B cell (primary cell): ENCODE results near the gene MYLK4. TPM values are rescaled to one million over a fixed set of nuclear protein-coding genes. Genes with fewer than 3 reads are reported as not detected.

ENCODE experiments used
- ATAC-seq: fragments of 200-7000 bp; cut with Tn5 transposase; one replicate; pipeline ENCODE4 v1.10.0; 2021; ENCODE audit warnings: low read depth, mild to moderate bottlenecking, moderate number of reproducible peaks, moderate library complexity
- CTCF ChIA-PET: fragments of 350-600 bp; sonication (Branson Sonifier 250); formaldehyde crosslinking; loops from one replicate; lab custom pipeline; 2021; ENCODE audit warnings: antibody characterized with exemption, inconsistent platforms; lab: Charles Lee
- POLR2A ChIA-PET: fragments of 350-600 bp; sonication (Branson Sonifier 250); formaldehyde crosslinking; loops from one replicate; lab custom pipeline; 2021; ENCODE audit warnings: antibody characterized with exemption; lab: Charles Lee
- DNase-seq: peaks from one replicate; pipeline ENCODE4 v3.0.0; 2013
- H2AFZ ChIP-seq: 2 replicates; pipeline ENCODE4 v1.6.1; 2012; ENCODE audit warnings: mild to moderate bottlenecking, low read depth, low read length; ENCODE audit not compliant: insufficient read depth, poor library complexity, severe bottlenecking
- H3K27ac ChIP-seq, 2 donors: 1 replicate in 1 of 2; 2 replicates in 1 of 2; pipeline ENCODE4 v1.5.1; 2012 to 2013; ENCODE audit warnings: low read length in 2 of 2, mild to moderate bottlenecking in 2 of 2, moderate library complexity in 1 of 2
- H3K27me3 ChIP-seq, 4 experiments: fragments of 200-600 bp in 1 of 4; sonication (generic) in 1 of 4; replicated peaks in 1 of 4; 1 replicate in 2 of 4; 2 replicates in 2 of 4; pipeline versions ENCODE4 v1.6.1 to v1.7.0; 2013 to 2016; ENCODE audit warnings: low read length in 3 of 4, mild to moderate bottlenecking in 2 of 4, mixed read lengths in 1 of 4, moderate library complexity in 1 of 4; ENCODE audit not compliant: insufficient read depth in 4 of 4, control insufficient read depth in 3 of 4; ENCODE audit errors: control extremely low read depth in 1 of 4
- H3K36me3 ChIP-seq, 2 experiments: replicated peaks in 1 of 2; 1 replicate in 1 of 2; 2 replicates in 1 of 2; pipeline versions ENCODE4 v1.6.1 to v1.7.1; 2013; ENCODE audit warnings: low read length in 1 of 2; ENCODE audit not compliant: insufficient read depth in 2 of 2, control insufficient read depth in 1 of 2; ENCODE audit errors: control extremely low read depth in 1 of 2, extremely low read depth in 1 of 2
- H3K4me1 ChIP-seq, 2 donors: fragments of 200-600 bp in 1 of 2; sonication (generic) in 1 of 2; 1 replicate in 1 of 2; 2 replicates in 1 of 2; pipeline versions ENCODE4 v1.5.1 to v1.6.1; 2013 to 2017; ENCODE audit warnings: low read length in 2 of 2; ENCODE audit not compliant: control insufficient read depth in 2 of 2, insufficient read depth in 2 of 2
- H3K4me2 ChIP-seq: replicated peaks from 2 replicates; pipeline ENCODE3; 2012; ENCODE audit warnings: mild to moderate bottlenecking, low read depth, low read length; ENCODE audit not compliant: poor library complexity, severe bottlenecking
- H3K4me3 ChIP-seq, 5 experiments: fragments of 200-600 bp in 1 of 5; sonication (generic) in 1 of 5; 1 replicate in 3 of 5; 2 replicates in 2 of 5; pipeline versions ENCODE4 v1.5.1 to v1.7.0; 2011 to 2016; ENCODE audit warnings: low read length in 4 of 5, mild to moderate bottlenecking in 4 of 5, low read depth in 2 of 5, control low read depth in 1 of 5, moderate library complexity in 1 of 5; ENCODE audit not compliant: insufficient read depth in 1 of 5; ENCODE audit errors: control extremely low read depth in 1 of 5, extremely low read depth in 1 of 5
- H3K79me2 ChIP-seq: fragments of 200-600 bp; sonication (generic); one replicate; pipeline ENCODE4 v1.6.0; 2016; ENCODE audit warnings: low read length; ENCODE audit not compliant: control insufficient read depth, insufficient read depth
- H3K9ac ChIP-seq: fragments of 200-600 bp; sonication (generic); 2 replicates; pipeline ENCODE4 v1.6.1; 2017; ENCODE audit warnings: mild to moderate bottlenecking, low read length, moderate library complexity
- H3K9me3 ChIP-seq, 3 donors: one replicate each; pipeline versions ENCODE4 v1.6.1 to v1.7.1; 2013; ENCODE audit warnings: low read length in 2 of 3; ENCODE audit not compliant: control insufficient read depth in 2 of 3, insufficient read depth in 1 of 3; ENCODE audit errors: control extremely low read depth in 1 of 3
- H4K20me1 ChIP-seq: 2 replicates; pipeline ENCODE4 v1.6.0; 2012; ENCODE audit warnings: mild to moderate bottlenecking, low read length; ENCODE audit not compliant: insufficient read depth, control insufficient read depth, poor library complexity, severe bottlenecking
- H3K27ac Mint-ChIP-seq: one replicate; pipeline ENCODE4 v1.8.0; 2021; ENCODE audit warnings: mixed read lengths
- H3K27me3 Mint-ChIP-seq: one replicate; pipeline ENCODE4 v1.8.0; 2021; ENCODE audit warnings: mixed read lengths
- H3K4me1 Mint-ChIP-seq: one replicate; pipeline ENCODE4 v1.8.0; 2021; ENCODE audit warnings: mixed read lengths
- H3K4me3 Mint-ChIP-seq: one replicate; pipeline ENCODE4 v1.8.0; 2021; ENCODE audit warnings: mixed read lengths
- H3K9me3 Mint-ChIP-seq: one replicate; pipeline ENCODE4 v1.8.0; 2022; ENCODE audit warnings: mixed read lengths; ENCODE audit not compliant: insufficient read depth
- EZH2 ChIP-seq: IDR thresholded peaks from 2 replicates; pipeline ENCODE4 v1.6.1; 2012; ENCODE audit warnings: borderline replicate concordance, low read depth, mild to moderate bottlenecking, moderate library complexity, low read length; ENCODE audit not compliant: insufficient read depth, poor library complexity, severe bottlenecking
- WGBS: methylation state at CpG from one replicate; pipeline ENCODE4 v1.1.5; 2013; ENCODE audit warnings: missing lambda C conversion rate; ENCODE audit not compliant: insufficient coverage; 5-methylcytosine and 5-hydroxymethylcytosine counted together
- intact Hi-C: fragments of 100-400 bp; cut with micrococcal nuclease; formaldehyde crosslinking; loops from one replicate; pipeline ENCODE4 v1.10.0; 2022
- polyA plus RNA-seq: library from polyadenylated mRNA; depleted of rRNA; stranded (reverse); fragments of >200 nt; gene quantifications from 2 replicates; pipeline ENCODE4 v1.2.3, GENCODE V29; 2012
- total RNA-seq, 2 donors: library from RNA; stranded (reverse); fragments of 120-200 nt in 1 of 2; gene quantifications; 1 replicate in 1 of 2; 2 replicates in 1 of 2; pipeline versions ENCODE4 v1.2.3 to v1.2.4, GENCODE V29; 2013 to 2022
- TF ChIP-seq, protein P1 (sequence below): fragments of 200-600 bp; IDR thresholded peaks from one replicate; pipeline ENCODE4 v1.8.0; 2022; ENCODE audit warnings: antibody characterized with exemption, mild to moderate bottlenecking

Gene MYLK4
- total and polyA plus RNA-seq, 2 donors (not counting 1 experiment from before 2014, with no cell fraction given): 0.51 to 1.2 TPM

DNA sequence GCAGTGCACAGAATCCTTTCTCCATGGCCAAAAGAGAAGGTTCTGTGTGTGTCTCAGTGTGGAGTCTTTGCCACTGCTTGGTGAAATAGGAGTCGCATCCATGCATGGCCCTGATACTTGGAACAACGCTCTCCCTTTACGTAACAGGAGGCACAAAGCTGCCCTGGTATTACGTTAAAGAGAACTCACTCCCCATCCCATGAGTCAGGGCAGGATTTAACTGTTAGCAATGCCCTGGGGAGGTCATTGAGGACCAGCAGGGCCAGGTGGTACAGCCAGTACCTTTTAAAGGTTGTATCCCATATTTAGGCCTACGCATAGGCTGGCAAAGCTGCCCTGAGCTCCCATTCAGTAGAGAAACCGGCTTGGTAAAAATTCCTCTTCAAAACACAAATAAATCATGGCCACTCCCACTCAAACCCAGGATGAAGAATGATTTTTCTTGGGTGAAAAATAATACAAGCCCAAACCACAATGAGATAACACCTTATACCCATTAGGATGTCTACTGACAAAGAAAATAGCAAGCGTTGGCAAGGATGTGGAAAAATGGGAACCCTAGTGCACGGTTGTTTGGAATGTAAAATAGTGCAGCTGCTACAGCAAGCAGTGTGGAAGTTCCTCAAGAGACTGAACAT is 37.1 kb downstream of the MYLK4 start:
- no peak overlapping the region for H3K4me3 Mint-ChIP-seq
- no peak overlapping the region for H3K27ac ChIP-seq
- DNase-seq (no peak), ATAC-seq (no peak)
- H3K27me3 ChIP-seq: no peaks in the 10 kb centered on the region
- H3K9me3 Mint-ChIP-seq: peaks cover 8% of the 10 kb centered on the region
- 100% methylated on average over 4 of the region's 8 CpGs for WGBS
- H3K79me2 ChIP-seq: no peaks in the 10 kb centered on the region
- ChIA-PET POLR2A (no interaction called here), CTCF (no interaction called here)
- H3K4me1 ChIP-seq: no peaks in the 10 kb centered on the region
- intact Hi-C loops: no loop called here
- H3K4me1 Mint-ChIP-seq: peaks cover under 1% of the 10 kb centered on the region
- no peak overlapping the region for H3K4me3 ChIP-seq
- H3K36me3 ChIP-seq: no peaks in the 10 kb centered on the region
- H4K20me1 ChIP-seq: no peaks in the 10 kb centered on the region
- H3K4me2 ChIP-seq: no peak overlapping the region
- H3K27ac Mint-ChIP-seq: no peak overlapping the region
- peaks cover 0 to 4% (median 0%) of the 10 kb centered on the region in 3 donors for H3K9me3 ChIP-seq
- no peak for TF ChIP-seq EZH2
- TF ChIP-seq, protein P1, sequence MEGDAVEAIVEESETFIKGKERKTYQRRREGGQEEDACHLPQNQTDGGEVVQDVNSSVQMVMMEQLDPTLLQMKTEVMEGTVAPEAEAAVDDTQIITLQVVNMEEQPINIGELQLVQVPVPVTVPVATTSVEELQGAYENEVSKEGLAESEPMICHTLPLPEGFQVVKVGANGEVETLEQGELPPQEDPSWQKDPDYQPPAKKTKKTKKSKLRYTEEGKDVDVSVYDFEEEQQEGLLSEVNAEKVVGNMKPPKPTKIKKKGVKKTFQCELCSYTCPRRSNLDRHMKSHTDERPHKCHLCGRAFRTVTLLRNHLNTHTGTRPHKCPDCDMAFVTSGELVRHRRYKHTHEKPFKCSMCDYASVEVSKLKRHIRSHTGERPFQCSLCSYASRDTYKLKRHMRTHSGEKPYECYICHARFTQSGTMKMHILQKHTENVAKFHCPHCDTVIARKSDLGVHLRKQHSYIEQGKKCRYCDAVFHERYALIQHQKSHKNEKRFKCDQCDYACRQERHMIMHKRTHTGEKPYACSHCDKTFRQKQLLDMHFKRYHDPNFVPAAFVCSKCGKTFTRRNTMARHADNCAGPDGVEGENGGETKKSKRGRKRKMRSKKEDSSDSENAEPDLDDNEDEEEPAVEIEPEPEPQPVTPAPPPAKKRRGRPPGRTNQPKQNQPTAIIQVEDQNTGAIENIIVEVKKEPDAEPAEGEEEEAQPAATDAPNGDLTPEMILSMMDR: no peak
- no peak overlapping the region for H3K9ac ChIP-seq
- no peak overlapping the region for H2AFZ ChIP-seq
- peaks cover 6% of the 10 kb centered on the region for H3K27me3 Mint-ChIP-seq

DNA sequence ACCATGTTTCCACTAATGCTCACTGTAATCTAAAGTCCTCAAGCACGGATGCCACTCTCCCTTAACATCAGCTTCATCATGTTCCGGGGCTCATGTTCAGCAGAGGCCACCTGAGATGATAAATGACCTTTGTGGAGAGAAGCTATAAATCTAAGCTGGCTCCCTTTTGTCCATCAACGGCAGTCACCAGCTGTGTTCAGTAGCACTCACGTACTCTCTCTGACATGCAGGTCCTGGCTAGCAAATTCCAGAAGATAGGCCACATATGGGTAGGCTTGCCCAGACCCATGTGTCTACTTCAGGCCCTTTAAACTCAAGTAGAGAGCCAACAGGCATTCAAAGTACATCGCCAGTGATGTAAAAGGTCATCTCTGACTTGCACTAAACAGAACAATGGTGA is 38.6 kb downstream of the MYLK4 start:
- H3K9me3 Mint-ChIP-seq: peaks cover 5% of the 10 kb centered on the region
- Histone ChIP-seq H3K9me3 (peaks cover 0 to 4% (median 0%) of the 10 kb centered on the region in 3 donors), H3K27ac (no peak overlapping the region), H4K20me1 (no peaks in the 10 kb centered on the region), H3K4me2 (no peak overlapping the region), H3K4me3 (no peak overlapping the region), H3K4me1 (no peaks in the 10 kb centered on the region), H2AFZ (no peak overlapping the region), H3K36me3 (no peaks in the 10 kb centered on the region), H3K27me3 (no peaks in the 10 kb centered on the region), H3K79me2 (no peaks in the 10 kb centered on the region), H3K9ac (no peak overlapping the region)
- ATAC-seq (no peak), DNase-seq (no peak)
- intact Hi-C loops: no loop called here
- ChIA-PET CTCF (interaction anchor here (1.2 kb wide), 1 partner anchor 50 kb away, joined by 3 read pairs; no protein-coding TSS in a partner anchor), POLR2A (no interaction called here)
- H3K4me3 Mint-ChIP-seq: no peak overlapping the region
- no peak for TF ChIP-seq EZH2
- TF ChIP-seq, protein P1: no peak
- no peaks in the 10 kb centered on the region for H3K4me1 Mint-ChIP-seq
- H3K27me3 Mint-ChIP-seq: peaks cover 6% of the 10 kb centered on the region
- no peak overlapping the region for H3K27ac Mint-ChIP-seq
- WGBS: 96% methylated on average over 4 of the region's 5 CpGs
